Tibial artery (tissue), 4 donors: Measurements from ENCODE around the gene ZNF580.

ENCODE experiments used
- DNase-seq, 2 donors: peaks; one replicate each; pipeline ENCODE4 v3.0.0-alpha.2; 2019
- H3K27ac ChIP-seq, 2 donors: fragments of 200-600 bp; sonication (generic) in 1 of 2; 1 replicate in 1 of 2; 2 replicates in 1 of 2; pipeline ENCODE4 v1.5.1; 2018 to 2019; ENCODE audit warnings: mild to moderate bottlenecking in 1 of 2
- H3K27me3 ChIP-seq, 2 donors: fragments of 200-600 bp; sonication (generic) in 1 of 2; one replicate each; pipeline versions ENCODE4 v1.5.1 to v1.6.0; 2016 to 2019
- H3K36me3 ChIP-seq, 3 donors: fragments of 200-600 bp; sonication (generic) in 2 of 3; one replicate each; pipeline ENCODE4 v1.5.1; 2016 to 2019; ENCODE audit warnings: mild to moderate bottlenecking in 2 of 3
- H3K4me1 ChIP-seq, 4 donors: fragments of 200-600 bp; sonication (generic) in 2 of 4; 1 replicate in 3 of 4; 2 replicates in 1 of 4; pipeline ENCODE4 v1.5.1; 2016 to 2019
- H3K4me3 ChIP-seq, 2 donors: fragments of 200-600 bp; sonication (generic) in 1 of 2; 1 replicate in 1 of 2; 2 replicates in 1 of 2; pipeline ENCODE4 v1.5.1; 2018 to 2019; ENCODE audit warnings: mild to moderate bottlenecking in 2 of 2
- H3K9me3 ChIP-seq, 3 donors: fragments of 200-600 bp; sonication (generic) in 1 of 3; one replicate each; pipeline ENCODE4 v1.5.1; 2016 to 2019
- CTCF ChIP-seq, 2 experiments: fragments of 200-600 bp in 1 of 2; fragments of 450-650 bp in 1 of 2; IDR thresholded peaks; one replicate each; pipeline ENCODE4 v1.5.1; 2017 to 2019; ENCODE audit warnings: antibody characterized with exemption in 2 of 2, mild to moderate bottlenecking in 1 of 2, moderate library complexity in 1 of 2
- intact Hi-C: fragments of 100-400 bp; cut with DNase I; formaldehyde crosslinking; loops from one replicate; pipeline ENCODE4 v1.15.0; 2023; ENCODE audit warnings: low total_unique reads

The ZNF580 gene

GRCh38 chr19:55596304-55596703 lies 44.5 kb upstream of the ZNF580 start:
- intact Hi-C loops, result loop anchor here (5.0 kb wide), 1 partner anchor 36 kb away; no protein-coding TSS in a partner anchor
- Histone ChIP-seq H3K9me3 (no peaks in the 10 kb centered on the region), H3K4me1 (peaks cover 3 to 13% (median 7%) of the 10 kb centered on the region in 4 donors), H3K4me3 (no peak overlapping the region), H3K27ac (no peak overlapping the region), H3K27me3 (peaks cover 0 to 4% of the 10 kb centered on the region in 2 donors), H3K36me3 (peaks cover 0 to 60% (median 28%) of the 10 kb centered on the region in 3 donors)
- no peak for DNase-seq
- TF ChIP-seq CTCF (IDR thresholded peaks at IDR 0.05), result no peak

DNA sequence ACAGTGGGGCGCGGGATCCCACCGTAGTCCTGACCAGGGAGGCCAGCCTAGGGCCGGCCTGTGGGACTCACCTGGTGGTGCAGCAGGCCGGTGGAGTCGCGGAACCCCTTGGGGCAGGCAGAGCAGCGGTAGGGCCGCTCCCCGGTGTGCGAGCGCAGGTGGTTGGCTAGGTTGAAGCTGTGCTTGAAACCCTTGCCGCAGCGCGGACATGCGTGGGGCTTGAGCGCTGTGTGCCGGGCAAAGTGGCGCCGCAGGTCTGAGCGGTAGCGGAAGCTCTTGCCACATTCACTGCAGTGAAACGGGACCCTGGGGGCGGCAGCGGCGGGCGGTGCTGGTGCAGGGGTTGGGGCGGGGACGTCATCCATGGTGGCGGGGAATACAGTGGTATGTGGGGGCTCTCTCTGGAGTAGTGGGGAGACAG lies 43.3 kb upstream of the ZNF580 start:
- Histone ChIP-seq H3K4me1 (peaks cover 3 to 23% (median 8%) of the 10 kb centered on the region in 4 donors), H3K36me3 (peaks cover 0 to 55% (median 24%) of the 10 kb centered on the region in 3 donors), H3K27ac (no peak overlapping the region), H3K4me3 (no peak overlapping the region), H3K9me3 (no peaks in the 10 kb centered on the region), H3K27me3 (no peaks in the 10 kb centered on the region)
- no peak for TF ChIP-seq CTCF (IDR thresholded peaks at IDR 0.05)
- no peak for DNase-seq
- intact Hi-C loops, result loop anchor here (5.0 kb wide), 1 partner anchor 35 kb away; no protein-coding TSS in a partner anchor

- peaks cover 0 to 55% (median 22%) of the 10 kb centered on the region in 3 donors for H3K36me3 ChIP-seq
- H3K27ac ChIP-seq, result peak overlapping the region in 1 of 2 donors; percentile 93
- peaks cover 3 to 23% (median 8%) of the 10 kb centered on the region in 4 donors for H3K4me1 ChIP-seq
- intact Hi-C loops, result loop anchor here (5.0 kb wide), 1 partner anchor 34 kb away; no protein-coding TSS in a partner anchor
- DNase-seq, result no peak
- no peaks in the 10 kb centered on the region for H3K9me3 ChIP-seq
- no peak overlapping the region for H3K4me3 ChIP-seq
- TF ChIP-seq CTCF (IDR thresholded peaks at IDR 0.05), result no peak
- no peaks in the 10 kb centered on the region for H3K27me3 ChIP-seq
These were observed 42.8 kb upstream of the ZNF580 start for GRCh38 chr19:55598034-55598433.

DNA sequence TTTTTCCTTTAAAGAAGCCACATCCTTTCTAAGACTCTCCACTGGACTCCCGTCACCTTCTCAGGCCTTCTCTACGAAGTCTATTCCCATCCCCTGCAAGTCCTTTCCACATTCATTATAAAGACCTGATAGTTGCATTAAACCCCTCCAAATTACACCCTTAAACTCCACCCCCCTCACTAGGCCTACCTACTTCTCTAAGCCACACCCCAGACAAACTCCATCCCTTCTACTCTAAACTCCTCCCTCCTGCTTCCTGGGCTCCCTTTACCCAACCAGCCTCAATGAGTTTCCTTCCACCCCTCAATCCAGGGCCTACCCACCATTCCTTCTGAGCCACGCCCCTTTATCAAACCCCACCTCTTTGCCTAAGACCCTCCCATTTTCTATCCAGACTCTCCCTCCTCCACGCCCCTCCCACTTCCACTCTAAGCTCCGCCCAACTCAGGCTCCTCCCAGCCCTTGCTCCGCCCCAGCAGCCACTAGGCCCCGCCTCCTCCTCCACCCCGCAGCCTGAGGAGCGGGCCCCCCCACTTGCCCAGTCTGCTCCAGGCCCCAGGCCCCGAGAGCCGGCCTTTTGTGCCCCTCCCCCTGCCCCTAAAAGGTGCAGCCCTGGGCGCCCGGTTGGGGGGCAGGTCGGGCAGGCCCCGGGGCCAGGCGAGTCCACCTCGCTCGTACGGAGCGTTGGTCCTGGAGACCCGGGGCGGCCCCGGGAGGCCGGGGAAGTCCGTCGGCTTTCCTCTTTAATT lies 41.9 kb upstream of the ZNF580 start:
- H3K4me3 ChIP-seq, result peak overlapping the region; percentile 74 to 75
- H3K4me1 ChIP-seq, result peaks cover 3 to 23% (median 9%) of the 10 kb centered on the region in 4 donors
- no peaks in the 10 kb centered on the region for H3K27me3 ChIP-seq
- H3K36me3 ChIP-seq, result peaks cover 0 to 48% (median 22%) of the 10 kb centered on the region in 3 donors
- DNase-seq, result peak; percentile 93 to 96
- TF ChIP-seq CTCF (IDR thresholded peaks at IDR 0.05), result peak in 1 of 2 experiments; percentile 6
- intact Hi-C loops, result loop anchor here (5.0 kb wide), 1 partner anchor 33 kb away; no protein-coding TSS in a partner anchor
- no peaks in the 10 kb centered on the region for H3K9me3 ChIP-seq
- H3K27ac ChIP-seq, result peak overlapping the region; percentile 93 to 95

- Histone ChIP-seq H3K4me1 (peaks cover 3 to 28% (median 12%) of the 10 kb centered on the region in 4 donors), H3K36me3 (peaks cover 0 to 45% (median 22%) of the 10 kb centered on the region in 3 donors), H3K27me3 (no peaks in the 10 kb centered on the region), H3K4me3 (peak within 1 kb of the TSS; percentile 74 to 75), H3K9me3 (no peaks in the 10 kb centered on the region), H3K27ac (peak within 1 kb of the TSS; percentile 93 to 95)
- TF ChIP-seq CTCF (IDR thresholded peaks at IDR 0.05), result no peak
- peak; percentile 99 to 100 for DNase-seq
- intact Hi-C loops, result loop anchor here (5.0 kb wide), 1 partner anchor 33 kb away; no protein-coding TSS in a partner anchor
These were observed 41.3 kb upstream of the ZNF580 start, which contains the start of gene FIZ1 for GRCh38 chr19:55599468-55599841. TSS of gene FIZ1 (minus strand) at chr19:55599517. CDS start at chr19:55597865, 1,652 bp downstream.
